Mucosa of descending colon (tissue), 3 donors: ENCODE measurements around the gene GPR62. TPM values are rescaled to one million over a fixed set of nuclear protein-coding genes. Genes with fewer than 3 reads are reported as not detected.

ENCODE experiments used
- ATAC-seq: fragments of 200-7000 bp; cut with Tn5 transposase; one replicate; pipeline ENCODE4 v1.9.1; 2020; ENCODE audit warnings: mild to moderate bottlenecking, moderate library complexity
- DNase-seq, 3 donors: peaks; one replicate each; pipeline ENCODE4 v3.0.0-alpha.2; 2020
- H3K36me3 ChIP-seq: fragments of 200-600 bp; one replicate; pipeline ENCODE4 v1.8.0; 2021; ENCODE audit warnings: low read depth, mild to moderate bottlenecking
- H3K4me1 ChIP-seq: fragments of 200-600 bp; one replicate; pipeline ENCODE4 v1.8.0; 2021; ENCODE audit warnings: low read depth, mild to moderate bottlenecking
- H3K4me3 ChIP-seq: fragments of 200-600 bp; one replicate; pipeline ENCODE4 v1.8.0; 2021; ENCODE audit warnings: mild to moderate bottlenecking
- H3K9me3 ChIP-seq: fragments of 200-600 bp; one replicate; pipeline ENCODE4 v1.8.0; 2021; ENCODE audit warnings: mild to moderate bottlenecking
- CTCF ChIP-seq: fragments of 200-600 bp; IDR thresholded peaks from one replicate; pipeline ENCODE4 v1.8.0; 2022; ENCODE audit warnings: antibody characterized with exemption, mild to moderate bottlenecking
- intact Hi-C, 2 donors: fragments of 100-400 bp; cut with DNase I in 1 of 2; cut with micrococcal nuclease in 1 of 2; formaldehyde crosslinking; loops; one replicate each; pipeline versions ENCODE4 v1.11.0 to v1.11.1; 2022; cut with DNase I, micrococcal nuclease
- long read RNA-seq, 2 donors: library from polyadenylated mRNA; unstranded; transcript quantifications; one replicate each; pipeline ENCODE4 v2.0.0, GENCODE V29; 2019 to 2021
- total RNA-seq, 3 donors: library from RNA; stranded (reverse); fragmentation: NEBNext Ultra II Directional in 2 of 3; extraction: Animal tissue kit (Norgen Biotek cat#: 25700) in 2 of 3; gene quantifications; one replicate each; pipeline versions ENCODE4 v1.2.1 to v1.2.4, GENCODE V29; 2021 to 2023
- donor health status: DM: no; HTN: no; CAD: no; lungs with moderate emphysema.
- donor health status: DM: no; HTN: no; CAD: no.
- donor health status: DM: no; HTN: yes; CAD: no.

GPR62 gene
- under 1 TPM in 1 of 3 donors, not detected in 2; 0.22 TPM for total RNA-seq
- long read RNA-seq, donor 1, partial matches to known transcripts, result 0 of 1 reads
- long read RNA-seq, donor 1, other reads (novel, unspliced or antisense), result 0 of 1 reads
- long read RNA-seq, donor 2, result 0 reads

- H3K9me3 ChIP-seq, result no peaks in the 10 kb centered on the region
- peaks cover 7% of the 10 kb centered on the region for H3K4me1 ChIP-seq
- ATAC-seq (no peak), DNase-seq (peak in 2 of 3 donors; percentile 28 to 42)
- H3K36me3 ChIP-seq, result no peaks in the 10 kb centered on the region
- intact Hi-C loops, result no loop called here
- no peak within 1 kb of the TSS for H3K4me3 ChIP-seq
- no peak for TF ChIP-seq CTCF
Measured at GRCh38 chr3:51955175-51955892, at the start of gene GPR62. Gene GPR62, plus strand, starts transcription at chr3:51955381. Its CDS starts 272 bp downstream, at chr3:51955653.

- intact Hi-C loops, result no loop called here
- Histone ChIP-seq H3K4me3 (no peak overlapping the region), H3K4me1 (no peaks in the 10 kb centered on the region), H3K36me3 (no peaks in the 10 kb centered on the region), H3K9me3 (no peaks in the 10 kb centered on the region)
- DNase-seq (no peak), ATAC-seq (no peak)
- no peak for TF ChIP-seq CTCF
Measured at GRCh38 chr3:51908026-51908425, 47.2 kb upstream of the GPR62 start.

- DNase-seq, result no peak
- TF ChIP-seq CTCF, result no peak
- Histone ChIP-seq H3K9me3 (no peaks in the 10 kb centered on the region), H3K36me3 (no peaks in the 10 kb centered on the region), H3K4me1 (no peaks in the 10 kb centered on the region), H3K4me3 (no peak overlapping the region)
- no peak for ATAC-seq
- intact Hi-C loops, result no loop called here
Measured at GRCh38 chr3:51916418-51916817, 38.8 kb upstream of the GPR62 start.

DNA sequence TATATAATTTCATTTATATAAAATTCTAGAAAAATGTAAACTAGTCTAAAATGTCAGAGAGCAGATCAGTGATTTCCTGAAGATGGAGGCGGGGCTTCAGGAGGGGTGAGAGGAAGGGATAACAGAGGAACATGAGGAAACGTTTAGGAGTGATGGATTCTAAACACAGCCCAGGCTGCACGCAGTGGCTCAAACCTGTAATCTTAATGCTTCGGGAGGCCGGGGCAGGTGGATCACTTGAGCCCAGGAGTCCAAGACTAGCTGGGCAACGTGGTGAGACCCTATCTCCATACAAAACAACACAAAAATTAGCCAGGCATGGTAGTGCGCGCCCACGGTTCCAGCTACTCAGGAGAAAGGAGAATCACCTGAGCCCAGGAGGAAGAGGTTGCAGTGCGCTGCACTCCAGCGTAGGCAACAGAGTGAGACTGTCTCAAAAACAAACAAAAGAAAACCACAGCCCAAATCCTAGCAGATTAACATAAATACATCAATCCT, 34.1 kb upstream of the GPR62 start:
- Histone ChIP-seq H3K4me1 (no peaks in the 10 kb centered on the region), H3K9me3 (no peaks in the 10 kb centered on the region), H3K4me3 (no peak overlapping the region), H3K36me3 (no peaks in the 10 kb centered on the region)
- DNase-seq (no peak), ATAC-seq (no peak)
- TF ChIP-seq CTCF, result no peak
- intact Hi-C loops, result no loop called here

- TF ChIP-seq CTCF, result no peak
- DNase-seq (no peak), ATAC-seq (no peak)
- H3K4me1 ChIP-seq, result no peaks in the 10 kb centered on the region
- H3K9me3 ChIP-seq, result no peaks in the 10 kb centered on the region
- H3K36me3 ChIP-seq, result no peaks in the 10 kb centered on the region
- no peak overlapping the region for H3K4me3 ChIP-seq
- intact Hi-C loops, result no loop called here
Measured at GRCh38 chr3:51927061-51927977, 27.9 kb upstream of the GPR62 start.
